Activated CD4-positive, alpha-beta T cell treated with anti-CD3 and anti-CD28 coated beads, Interleukin-2, amount 50 U/mL, for 16 hours (primary cell): Measurements from ENCODE around the gene GRPEL2.

Experiments
- DNase-seq: peaks from one replicate; pipeline ENCODE4 v3.0.0-alpha.2; 2020

GRPEL2 gene

GRCh38 chr5:149402291-149402690 lies 57.0 kb downstream of the GRPEL2 start:
- no peak for DNase-seq
